OCI-LY7 (cell line): ENCODE measurements around the gene SELENOW.

ENCODE experiments used
- EZH2phosphoT487 ChIP-seq: fragments of 200-600 bp; sonication (generic); IDR thresholded peaks from 2 replicates; pipeline ENCODE4 v1.6.1; 2018; ENCODE audit warnings: low read depth, borderline replicate concordance, mild to moderate bottlenecking, mixed run types, antibody characterized with exemption, low read length, moderate library complexity, mixed read lengths
- TF ChIP-seq, protein P1 (sequence below): fragments of 200-600 bp; sonication (generic); conservative IDR thresholded peaks from 2 replicates; pipeline ENCODE4 v1.5.1; 2014; ENCODE audit warnings: mild to moderate bottlenecking, antibody characterized with exemption, low read length, moderate library complexity, mixed read lengths

DNA sequence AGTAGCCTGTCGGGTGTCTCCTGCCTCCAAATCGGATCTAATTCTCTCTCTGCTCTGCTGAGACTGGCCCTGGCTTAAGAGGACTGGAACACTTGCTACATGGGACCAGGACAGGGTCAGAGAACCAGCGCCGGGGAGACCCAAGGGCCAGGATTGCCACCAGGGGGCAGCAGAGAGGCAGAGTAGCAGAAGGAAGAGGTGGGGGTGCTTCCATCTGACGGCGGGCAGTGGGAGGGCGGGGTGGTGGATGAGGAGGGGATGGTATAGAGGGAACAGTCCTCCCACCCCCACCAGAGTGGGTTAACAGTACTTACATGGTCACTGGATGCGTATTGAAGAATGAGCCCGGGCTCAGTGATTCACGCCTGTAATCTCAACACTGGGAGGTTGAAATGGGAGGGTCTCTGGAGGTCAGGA, 11.9 kb downstream of the SELENOW start:
- TF ChIP-seq, protein P1, sequence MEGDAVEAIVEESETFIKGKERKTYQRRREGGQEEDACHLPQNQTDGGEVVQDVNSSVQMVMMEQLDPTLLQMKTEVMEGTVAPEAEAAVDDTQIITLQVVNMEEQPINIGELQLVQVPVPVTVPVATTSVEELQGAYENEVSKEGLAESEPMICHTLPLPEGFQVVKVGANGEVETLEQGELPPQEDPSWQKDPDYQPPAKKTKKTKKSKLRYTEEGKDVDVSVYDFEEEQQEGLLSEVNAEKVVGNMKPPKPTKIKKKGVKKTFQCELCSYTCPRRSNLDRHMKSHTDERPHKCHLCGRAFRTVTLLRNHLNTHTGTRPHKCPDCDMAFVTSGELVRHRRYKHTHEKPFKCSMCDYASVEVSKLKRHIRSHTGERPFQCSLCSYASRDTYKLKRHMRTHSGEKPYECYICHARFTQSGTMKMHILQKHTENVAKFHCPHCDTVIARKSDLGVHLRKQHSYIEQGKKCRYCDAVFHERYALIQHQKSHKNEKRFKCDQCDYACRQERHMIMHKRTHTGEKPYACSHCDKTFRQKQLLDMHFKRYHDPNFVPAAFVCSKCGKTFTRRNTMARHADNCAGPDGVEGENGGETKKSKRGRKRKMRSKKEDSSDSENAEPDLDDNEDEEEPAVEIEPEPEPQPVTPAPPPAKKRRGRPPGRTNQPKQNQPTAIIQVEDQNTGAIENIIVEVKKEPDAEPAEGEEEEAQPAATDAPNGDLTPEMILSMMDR, result peak; percentile 92
- no peak for TF ChIP-seq EZH2phosphoT487
